GM19328 (cell line): ENCODE data around the gene GKN1.
"Not testable (repeated sequence)": the region's sequence is repeated elsewhere in the genome, so short reads cannot be mapped to it uniquely, and the experiment has no call there.

ENCODE experiments used
- ATAC-seq: cut with Tn5 transposase; IDR thresholded peaks from one replicate; pipeline ENCODE4 v1.9.1; 2021; ENCODE audit warnings: mild to moderate bottlenecking, moderate library complexity; ENCODE audit not compliant: unreplicated experiment

Gene GKN1

GRCh38 chr2:68974251-68974650 lies at the start of gene GKN1:
Gene GKN1, plus strand, starts transcription at chr2:68974636. Its CDS starts 42 bp downstream, at chr2:68974678.
- no peak for ATAC-seq

- ATAC-seq = no peak
These were observed 49.0 kb upstream of the GKN1 start for GRCh38 chr2:68925295-68925896.

- ATAC-seq = no peak
These were observed 47.6 kb upstream of the GKN1 start for GRCh38 chr2:68926796-68927195.

GRCh38 chr2:68931149-68931711 lies 43.2 kb upstream of the GKN1 start:
- no peak for ATAC-seq

- ATAC-seq = no peak
These were observed 42.6 kb upstream of the GKN1 start for GRCh38 chr2:68931799-68932198.

- ATAC-seq = no peak
These were observed 42.0 kb upstream of the GKN1 start for GRCh38 chr2:68932402-68932801.

GRCh38 chr2:68934021-68934420 lies 40.4 kb upstream of the GKN1 start:
- no peak for ATAC-seq

GRCh38 chr2:68935471-68935870 lies 39.0 kb upstream of the GKN1 start:
- ATAC-seq = no peak

- ATAC-seq = no peak
These were observed 38.0 kb upstream of the GKN1 start for GRCh38 chr2:68936427-68936826.

GRCh38 chr2:68936889-68937288 lies 37.5 kb upstream of the GKN1 start:
- ATAC-seq = no peak

GRCh38 chr2:68937346-68938055 lies 36.9 kb upstream of the GKN1 start:
- no peak for ATAC-seq

- no peak for ATAC-seq
These were observed 35.5 kb upstream of the GKN1 start for GRCh38 chr2:68938938-68939337.

- ATAC-seq = no peak
These were observed 34.5 kb upstream of the GKN1 start for GRCh38 chr2:68939962-68940361.

- no peak for ATAC-seq
These were observed 34.1 kb upstream of the GKN1 start for GRCh38 chr2:68940369-68940768.

GRCh38 chr2:68942827-68943226 lies 31.6 kb upstream of the GKN1 start:
- ATAC-seq = no peak

- no peak for ATAC-seq
These were observed 30.6 kb upstream of the GKN1 start for GRCh38 chr2:68943581-68944568.

- ATAC-seq = no peak
These were observed 28.3 kb upstream of the GKN1 start for GRCh38 chr2:68946117-68946516.

GRCh38 chr2:68948710-68949109 lies 25.7 kb upstream of the GKN1 start:
- ATAC-seq = no peak

GRCh38 chr2:68951899-68952298 lies 22.5 kb upstream of the GKN1 start:
- ATAC-seq = no peak

- no peak for ATAC-seq
These were observed 21.4 kb upstream of the GKN1 start, which contains the start of gene GKN2 for GRCh38 chr2:68952887-68953521. Gene GKN2, minus strand, starts transcription at chr2:68952893. Its CDS starts 32 bp downstream, at chr2:68952861.

GRCh38 chr2:68955432-68955831 lies 19.0 kb upstream of the GKN1 start:
- not testable (repeated sequence) for ATAC-seq
